ENCODE measurements around the gene ZBTB48. TPM values are rescaled to one million over a fixed set of nuclear protein-coding genes. Genes with fewer than 3 reads are reported as not detected.
A peak's percentile ranks its signal among the peaks of the same experiment; 100 is the strongest.

Gene ZBTB48
- polyA plus RNA-seq, 1 of the 3 experiments (the other 2 are of a cell fraction): 31.2 TPM

GRCh38 chr1:6602669-6603237 lies 23.0 kb downstream of the ZBTB48 start, which contains the start of gene KLHL21:
KLHL21 (minus strand) TSS chr1:6602869; CDS start chr1:6602817, 52 bp downstream.
- Histone ChIP-seq H3K9ac (peak within 1 kb of the TSS; percentile 80), H3K4me2 (peak within 1 kb of the TSS; percentile 97), H3K4me3 (ENCODE audit: low read depth in 2 of 2, low read length in 1 of 2) (peak within 1 kb of the TSS; percentile 73 to 76), H3F3A (replicated peaks; ENCODE audit: insufficient read depth) (peaks cover 14% of the 10 kb centered on the region), H3K36me3 (replicated peaks in 1 of 2; ENCODE audit: control insufficient read depth in 1 of 2, insufficient read depth in 2 of 2, low read length in 1 of 2) (peaks cover 0 to 8% of the 10 kb centered on the region in 2 experiments), H3K4me1 (ENCODE audit: control insufficient read depth in 1 of 2, insufficient read depth in 2 of 2, low read depth in 1 of 2, low read length in 1 of 2) (peaks cover 10 to 26% of the 10 kb centered on the region in 2 experiments; a peak in 2 of 4 replicates), H3K79me2 (ENCODE audit: insufficient read depth) (peaks cover 40% of the 10 kb centered on the region), H3K27me3 (ENCODE audit: insufficient read depth) (no peaks in the 10 kb centered on the region), H3K27ac (ENCODE audit: low read depth in 2 of 2, low read length in 1 of 2) (peak within 1 kb of the TSS; percentile 54 to 70), H2AFZ (ENCODE audit: low read depth) (peak within 1 kb of the TSS; percentile 86), H3K9me2 (no peaks in the 10 kb centered on the region), H3K9me3 (no peaks in the 10 kb centered on the region), H4K20me1 (ENCODE audit: insufficient read depth) (peaks cover 10% of the 10 kb centered on the region; the same call in 1 of the 2 replicates)
- WGBS (ENCODE audit: low lambda C conversion rate): no CpG with 5 or more reads among the region's 84 CpGs
- peak; percentile 97 for DNase-seq
- TF ChIP-seq NFIC (IDR thresholded peaks at IDR 0.05; ENCODE audit: borderline replicate concordance) (no peak), FOSL2 (IDR thresholded peaks at IDR 0.05; ENCODE audit: borderline replicate concordance, low read depth) (peak; percentile 29; the same call in 1 of the 2 replicates), TCF12 (IDR thresholded peaks at IDR 0.05) (no peak), TAF1 (IDR thresholded peaks at IDR 0.05; ENCODE audit: borderline replicate concordance, low read depth, low read length) (peak; percentile 68; the same call in 1 of the 2 replicates), YY1 (IDR thresholded peaks at IDR 0.05; ENCODE audit: low read depth) (no peak), POLR2AphosphoS5 (IDR thresholded peaks at IDR 0.05; ENCODE audit: low read depth, low read length) (peak; percentile 83)
- TF ChIP-seq, protein P1, sequence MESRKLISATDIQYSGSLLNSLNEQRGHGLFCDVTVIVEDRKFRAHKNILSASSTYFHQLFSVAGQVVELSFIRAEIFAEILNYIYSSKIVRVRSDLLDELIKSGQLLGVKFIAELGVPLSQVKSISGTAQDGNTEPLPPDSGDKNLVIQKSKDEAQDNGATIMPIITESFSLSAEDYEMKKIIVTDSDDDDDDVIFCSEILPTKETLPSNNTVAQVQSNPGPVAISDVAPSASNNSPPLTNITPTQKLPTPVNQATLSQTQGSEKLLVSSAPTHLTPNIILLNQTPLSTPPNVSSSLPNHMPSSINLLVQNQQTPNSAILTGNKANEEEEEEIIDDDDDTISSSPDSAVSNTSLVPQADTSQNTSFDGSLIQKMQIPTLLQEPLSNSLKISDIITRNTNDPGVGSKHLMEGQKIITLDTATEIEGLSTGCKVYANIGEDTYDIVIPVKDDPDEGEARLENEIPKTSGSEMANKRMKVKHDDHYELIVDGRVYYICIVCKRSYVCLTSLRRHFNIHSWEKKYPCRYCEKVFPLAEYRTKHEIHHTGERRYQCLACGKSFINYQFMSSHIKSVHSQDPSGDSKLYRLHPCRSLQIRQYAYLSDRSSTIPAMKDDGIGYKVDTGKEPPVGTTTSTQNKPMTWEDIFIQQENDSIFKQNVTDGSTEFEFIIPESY (IDR thresholded peaks at IDR 0.05; ENCODE audit: borderline replicate concordance, low read depth): 0 out of 2 replicates have a peak, but pooled peaks have one; percentile 47
- TF ChIP-seq, protein P2, sequence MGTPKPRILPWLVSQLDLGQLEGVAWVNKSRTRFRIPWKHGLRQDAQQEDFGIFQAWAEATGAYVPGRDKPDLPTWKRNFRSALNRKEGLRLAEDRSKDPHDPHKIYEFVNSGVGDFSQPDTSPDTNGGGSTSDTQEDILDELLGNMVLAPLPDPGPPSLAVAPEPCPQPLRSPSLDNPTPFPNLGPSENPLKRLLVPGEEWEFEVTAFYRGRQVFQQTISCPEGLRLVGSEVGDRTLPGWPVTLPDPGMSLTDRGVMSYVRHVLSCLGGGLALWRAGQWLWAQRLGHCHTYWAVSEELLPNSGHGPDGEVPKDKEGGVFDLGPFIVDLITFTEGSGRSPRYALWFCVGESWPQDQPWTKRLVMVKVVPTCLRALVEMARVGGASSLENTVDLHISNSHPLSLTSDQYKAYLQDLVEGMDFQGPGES (IDR thresholded peaks at IDR 0.05; ENCODE audit: low read depth, low read length): no peak
- POLR2A ChIA-PET: interaction anchor here (0.6 to 1.5 kb wide), 5 partner anchors 10 to 546 kb away, joined by 3 to 6 read pairs (median 3); partner anchors contain the start of genes NOL9, TAS1R1 and ZBTB48
- CTCF ChIA-PET: interaction anchor here (0.8 to 4.0 kb wide), 13 partner anchors 10 to 117 kb away, joined by 3 to 19 read pairs (median 3); partner anchors contain the start of genes NOL9, PHF13 and TAS1R1

GRCh38 chr1:6603238-6603914 lies 23.6 kb downstream of the ZBTB48 start:
- DNase-seq: no peak
- peak overlapping the region; percentile 81 for H3K4me2 ChIP-seq
- POLR2A ChIA-PET: interaction anchor here (0.6 kb wide), 1 partner anchor 9 kb away, joined by 3 read pairs; no protein-coding TSS in a partner anchor
- H3K9me3 ChIP-seq: no peaks in the 10 kb centered on the region
- 78% methylated on average over 29 of the region's 36 CpGs for WGBS (ENCODE audit: low lambda C conversion rate)
- no peaks in the 10 kb centered on the region for H3K9me2 ChIP-seq
- H3K27ac ChIP-seq (ENCODE audit: low read depth in 2 of 2, low read length in 1 of 2): peak overlapping the region; percentile 29 to 65; a peak in 3 of 4 replicates
- peaks cover 14% of the 10 kb centered on the region for H3F3A ChIP-seq (replicated peaks; ENCODE audit: insufficient read depth)
- peaks cover 37% of the 10 kb centered on the region for H3K79me2 ChIP-seq (ENCODE audit: insufficient read depth)
- H3K36me3 ChIP-seq (replicated peaks in 1 of 2; ENCODE audit: control insufficient read depth in 1 of 2, insufficient read depth in 2 of 2, low read length in 1 of 2): peaks cover 0 to 5% of the 10 kb centered on the region in 2 experiments
- H3K4me3 ChIP-seq (ENCODE audit: low read depth in 2 of 2, low read length in 1 of 2): peak overlapping the region; percentile 73 to 76
- H3K9ac ChIP-seq: peak overlapping the region; percentile 65; the same call in 1 of the 2 replicates
- peaks cover 10 to 26% of the 10 kb centered on the region in 2 experiments; a peak in 2 of 4 replicates for H3K4me1 ChIP-seq (ENCODE audit: control insufficient read depth in 1 of 2, insufficient read depth in 2 of 2, low read depth in 1 of 2, low read length in 1 of 2)
- no peak for TF ChIP-seq SMC3 (IDR thresholded peaks at IDR 0.05; ENCODE audit: low read depth, low read length)
- TF ChIP-seq GABPA (IDR thresholded peaks at IDR 0.05; ENCODE audit: low read depth): no peak
- no peak for TF ChIP-seq RAD21 (IDR thresholded peaks at IDR 0.05; ENCODE audit: low read length)
- no peak for TF ChIP-seq RFX5 (IDR thresholded peaks at IDR 0.05; ENCODE audit: low read length)
- TF ChIP-seq POLR2AphosphoS5 (IDR thresholded peaks at IDR 0.05; ENCODE audit: low read depth, low read length): no peak
- no peak for TF ChIP-seq USF2 (IDR thresholded peaks at IDR 0.05; ENCODE audit: borderline replicate concordance, low read depth, low read length)
- TF ChIP-seq GATA2 (CRISPR knock-in tag; IDR thresholded peaks at IDR 0.05): no peak
- no peak for TF ChIP-seq JUND (IDR thresholded peaks at IDR 0.05)
- no peak for TF ChIP-seq RXRA (IDR thresholded peaks at IDR 0.05; ENCODE audit: borderline replicate concordance, low read depth)
- TF ChIP-seq CHD2 (IDR thresholded peaks at IDR 0.05; ENCODE audit: low read length, partially characterized antibody): no peak
- H4K20me1 ChIP-seq (ENCODE audit: insufficient read depth): peaks cover 9% of the 10 kb centered on the region; the same call in 1 of the 2 replicates
- peak overlapping the region; percentile 86 for H2AFZ ChIP-seq (ENCODE audit: low read depth)
- no peaks in the 10 kb centered on the region for H3K27me3 ChIP-seq (ENCODE audit: insufficient read depth)
- CTCF ChIA-PET: interaction anchor here (0.9 to 4.0 kb wide), 9 partner anchors 10 to 128 kb away, joined by 3 to 19 read pairs (median 3); partner anchors contain the start of genes NOL9, PHF13 and TAS1R1

All from SK-N-SH (cell line).